ENCODE measurements around the gene GOLGA5. TPM values are rescaled to one million over a fixed set of nuclear protein-coding genes. Genes with fewer than 3 reads are reported as not detected.
A peak's percentile ranks its signal among the peaks of the same experiment; 100 is the strongest.

Gene GOLGA5
- total RNA-seq, 1 donor, result 73.1 TPM

DNA sequence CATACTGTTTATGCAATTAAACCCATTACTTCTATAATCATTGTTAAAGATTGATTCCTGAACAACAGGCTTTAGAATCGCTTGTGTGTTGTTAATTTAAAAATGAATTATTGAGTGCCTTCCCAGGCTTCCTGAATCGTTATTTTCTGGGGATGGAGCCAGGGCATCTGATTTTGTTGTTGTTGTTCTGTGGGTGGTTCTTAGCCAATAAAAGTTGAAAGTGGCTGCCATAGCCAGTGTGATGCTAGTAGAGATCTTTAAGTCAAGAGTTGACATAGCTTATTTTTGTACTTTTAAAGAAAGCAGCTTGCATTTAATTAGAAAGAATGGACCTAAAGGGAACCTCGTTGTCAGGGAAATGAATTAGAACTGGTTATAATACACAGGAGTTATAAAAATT is 6.4 kb downstream of the GOLGA5 start:
- Histone ChIP-seq H3K4me3 (ENCODE audit: insufficient read depth, low read length) (peak overlapping the region; percentile 3), H3K9me3 (ENCODE audit: low read depth, low read length) (no peaks in the 10 kb centered on the region), H4K20me1 (ENCODE audit: insufficient read depth, low read length) (peaks cover 55% of the 10 kb centered on the region), H3K4me1 (ENCODE audit: insufficient read depth, low read length) (peaks cover 10% of the 10 kb centered on the region), H3K27ac (ENCODE audit: low read depth, low read length) (no peak overlapping the region), H3K27me3 (ENCODE audit: insufficient read depth, low read length) (no peaks in the 10 kb centered on the region), H3K79me2 (ENCODE audit: insufficient read depth, low read length) (peaks cover 88% of the 10 kb centered on the region), H3K4me2 (ENCODE audit: insufficient read depth, low read length) (peak overlapping the region; percentile 41), H3K36me3 (ENCODE audit: insufficient read depth, low read length) (peaks cover 31% of the 10 kb centered on the region), H2AFZ (ENCODE audit: low read length) (no peak overlapping the region)
- no peak for TF ChIP-seq CTCF (IDR thresholded peaks at IDR 0.05; ENCODE audit: extremely low read depth, low read depth, low read length)
- DNase-seq (ENCODE audit: insufficient read length, low spot score, missing footprints), result peak; percentile 36

DNA sequence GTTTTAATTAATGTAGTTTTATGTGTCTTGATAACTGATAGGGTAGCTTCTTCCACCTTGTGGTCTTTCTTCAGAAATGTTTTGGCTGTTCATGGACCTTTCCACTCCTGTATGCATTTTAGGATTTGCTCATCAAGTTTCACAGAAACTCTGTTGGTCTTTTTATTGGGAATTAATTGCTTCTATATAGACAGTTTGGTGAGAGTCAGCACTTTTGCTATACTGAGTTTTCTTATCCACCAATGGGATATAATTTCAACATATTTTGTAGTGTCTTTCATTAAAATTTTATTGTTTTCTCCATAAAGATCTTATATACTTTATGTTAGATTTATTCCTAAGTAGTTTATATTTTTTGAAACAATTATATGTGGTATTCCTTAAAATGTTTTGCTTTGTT is 7.8 kb downstream of the GOLGA5 start:
- Histone ChIP-seq H3K9me3 (ENCODE audit: low read depth, low read length) (no peaks in the 10 kb centered on the region), H3K4me2 (ENCODE audit: insufficient read depth, low read length) (peak overlapping the region; percentile 41), H4K20me1 (ENCODE audit: insufficient read depth, low read length) (peaks cover 60% of the 10 kb centered on the region), H3K4me3 (ENCODE audit: insufficient read depth, low read length) (no peak overlapping the region), H3K79me2 (ENCODE audit: insufficient read depth, low read length) (peaks cover 84% of the 10 kb centered on the region), H2AFZ (ENCODE audit: low read length) (no peak overlapping the region), H3K27ac (ENCODE audit: low read depth, low read length) (no peak overlapping the region), H3K27me3 (ENCODE audit: insufficient read depth, low read length) (no peaks in the 10 kb centered on the region), H3K36me3 (ENCODE audit: insufficient read depth, low read length) (peaks cover 36% of the 10 kb centered on the region), H3K4me1 (ENCODE audit: insufficient read depth, low read length) (peaks cover 10% of the 10 kb centered on the region)
- no peak for TF ChIP-seq CTCF (IDR thresholded peaks at IDR 0.05; ENCODE audit: extremely low read depth, low read depth, low read length)
- DNase-seq (ENCODE audit: insufficient read length, low spot score, missing footprints), result no peak

DNA sequence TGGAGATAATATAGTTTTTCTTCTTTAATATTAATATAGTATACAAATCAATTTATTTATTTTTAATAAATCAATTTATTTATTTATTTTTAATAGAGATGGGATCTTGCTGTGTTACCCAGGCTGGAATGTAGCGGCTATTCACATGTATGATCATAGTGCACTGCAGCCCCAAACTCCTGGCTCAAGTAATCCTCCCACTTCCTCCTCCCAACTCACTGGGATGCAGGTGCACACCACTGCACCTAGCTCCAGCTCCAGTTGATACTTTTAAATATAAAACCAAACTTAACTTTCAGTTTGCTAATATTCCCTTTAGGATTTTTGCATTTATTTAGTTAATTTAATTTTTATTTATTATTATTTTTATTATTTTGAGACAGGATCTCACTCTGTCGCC is 8.6 kb downstream of the GOLGA5 start:
- Histone ChIP-seq H3K4me3 (ENCODE audit: insufficient read depth, low read length) (no peak overlapping the region), H3K36me3 (ENCODE audit: insufficient read depth, low read length) (peaks cover 37% of the 10 kb centered on the region), H3K9me3 (ENCODE audit: low read depth, low read length) (no peaks in the 10 kb centered on the region), H3K79me2 (ENCODE audit: insufficient read depth, low read length) (peaks cover 77% of the 10 kb centered on the region), H3K27ac (ENCODE audit: low read depth, low read length) (no peak overlapping the region), H4K20me1 (ENCODE audit: insufficient read depth, low read length) (peaks cover 56% of the 10 kb centered on the region), H3K27me3 (ENCODE audit: insufficient read depth, low read length) (no peaks in the 10 kb centered on the region), H2AFZ (ENCODE audit: low read length) (no peak overlapping the region), H3K4me2 (ENCODE audit: insufficient read depth, low read length) (no peak overlapping the region), H3K4me1 (ENCODE audit: insufficient read depth, low read length) (peaks cover 10% of the 10 kb centered on the region)
- TF ChIP-seq CTCF (IDR thresholded peaks at IDR 0.05; ENCODE audit: extremely low read depth, low read depth, low read length), result no peak
- DNase-seq (ENCODE audit: insufficient read length, low spot score, missing footprints), result no peak

DNA sequence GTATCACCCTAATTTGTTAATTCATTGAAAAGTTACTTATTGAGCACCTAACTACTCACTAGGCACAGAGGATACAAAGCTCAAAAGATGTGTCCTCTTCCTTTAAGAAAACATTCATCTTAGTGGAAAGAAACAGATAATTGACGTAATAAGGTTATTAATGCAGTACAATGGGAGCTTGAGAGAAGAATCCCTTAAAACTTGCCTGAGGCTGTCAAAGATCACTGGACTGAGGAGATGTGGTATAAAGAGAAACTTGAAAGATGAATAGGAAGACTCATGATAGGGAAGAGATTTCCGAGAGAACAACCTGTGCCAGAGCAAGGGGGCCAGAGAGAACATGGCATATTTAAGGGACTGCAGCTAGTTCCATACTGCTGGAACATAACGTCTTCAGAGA is 19.1 kb downstream of the GOLGA5 start:
- Histone ChIP-seq H3K79me2 (ENCODE audit: insufficient read depth, low read length) (peaks cover 10% of the 10 kb centered on the region), H3K27me3 (ENCODE audit: insufficient read depth, low read length) (no peaks in the 10 kb centered on the region), H3K9me3 (ENCODE audit: low read depth, low read length) (no peaks in the 10 kb centered on the region), H3K36me3 (ENCODE audit: insufficient read depth, low read length) (peaks cover 91% of the 10 kb centered on the region), H4K20me1 (ENCODE audit: insufficient read depth, low read length) (peaks cover 14% of the 10 kb centered on the region), H3K4me1 (ENCODE audit: insufficient read depth, low read length) (no peaks in the 10 kb centered on the region), H2AFZ (ENCODE audit: low read length) (no peak overlapping the region), H3K4me3 (ENCODE audit: insufficient read depth, low read length) (no peak overlapping the region), H3K27ac (ENCODE audit: low read depth, low read length) (no peak overlapping the region), H3K4me2 (ENCODE audit: insufficient read depth, low read length) (no peak overlapping the region)
- TF ChIP-seq CTCF (IDR thresholded peaks at IDR 0.05; ENCODE audit: extremely low read depth, low read depth, low read length), result no peak
- no peak for DNase-seq (ENCODE audit: insufficient read length, low spot score, missing footprints)
